Right atrium auricular region (tissue), 2 donors: ENCODE measurements around the gene SLC26A1. TPM values are rescaled to one million over a fixed set of nuclear protein-coding genes. Genes with fewer than 3 reads are reported as not detected.

Experiments used
- DNase-seq: peaks from one replicate; pipeline ENCODE4 v3.0.0-alpha.2; 2019; ENCODE audit warnings: low spot score
- H3K27ac ChIP-seq, 2 donors: fragments of 200-600 bp; sonication (generic); 1 replicate in 1 of 2; 2 replicates in 1 of 2; pipeline ENCODE4 v1.5.1; 2016 to 2019
- H3K27me3 ChIP-seq, 2 donors: fragments of 200-600 bp; sonication (generic); one replicate each; pipeline versions ENCODE4 v1.5.1 to v1.6.0; 2017 to 2019
- H3K36me3 ChIP-seq: fragments of 200-600 bp; sonication (generic); one replicate; pipeline ENCODE4 v1.5.1; 2016
- H3K4me1 ChIP-seq, 2 donors: fragments of 200-600 bp; sonication (generic); one replicate each; pipeline versions ENCODE4 v1.5.1 to v1.6.0; 2017 to 2019
- H3K4me3 ChIP-seq, 2 donors: fragments of 200-600 bp; sonication (generic); 1 replicate in 1 of 2; 2 replicates in 1 of 2; pipeline ENCODE4 v1.5.1; 2017 to 2019; ENCODE audit warnings: mild to moderate bottlenecking in 1 of 2, moderate library complexity in 1 of 2
- H3K9me3 ChIP-seq, 2 donors: fragments of 200-600 bp; sonication (generic); one replicate each; pipeline ENCODE4 v1.5.1; 2019
- CTCF ChIP-seq, 2 donors: fragments of 200-600 bp; sonication (generic); IDR thresholded peaks; one replicate each; pipeline ENCODE4 v1.5.1; 2019; ENCODE audit warnings: antibody characterized with exemption in 2 of 2
- total RNA-seq, 2 donors: library from RNA; depleted of rRNA; stranded (reverse); fragments of >200 nt; gene quantifications; one replicate each; pipeline ENCODE4 v1.1.0, GENCODE V29; 2016

The SLC26A1 gene
- total RNA-seq, 2 donors from 2014 or later: not detected

DNA sequence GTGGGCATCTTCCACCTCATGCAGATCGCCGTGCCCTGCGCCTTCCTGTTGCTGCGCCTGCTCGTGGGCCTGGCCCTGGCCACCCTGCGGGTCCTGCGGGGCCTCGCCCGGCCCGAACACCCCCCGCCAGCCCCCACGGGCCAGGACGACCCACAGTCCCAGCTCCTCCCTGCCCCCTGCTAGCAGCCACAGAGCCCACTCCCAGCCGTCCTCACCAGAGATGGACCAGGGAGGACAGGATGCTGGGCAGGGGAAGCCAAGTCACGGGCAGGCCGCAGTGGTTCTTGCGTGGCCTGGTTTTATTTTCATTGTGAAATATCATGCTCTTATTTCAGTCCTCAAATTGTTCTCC lies 34.9 kb downstream of the SLC26A1 start:
- TF ChIP-seq CTCF (IDR thresholded peaks at IDR 0.05): no peak
- Histone ChIP-seq H3K9me3 (no peaks in the 10 kb centered on the region), H3K27ac (no peak overlapping the region), H3K4me3 (no peak overlapping the region), H3K4me1 (no peaks in the 10 kb centered on the region), H3K27me3 (no peaks in the 10 kb centered on the region), H3K36me3 (peaks cover 9% of the 10 kb centered on the region)
- DNase-seq: no peak

DNA sequence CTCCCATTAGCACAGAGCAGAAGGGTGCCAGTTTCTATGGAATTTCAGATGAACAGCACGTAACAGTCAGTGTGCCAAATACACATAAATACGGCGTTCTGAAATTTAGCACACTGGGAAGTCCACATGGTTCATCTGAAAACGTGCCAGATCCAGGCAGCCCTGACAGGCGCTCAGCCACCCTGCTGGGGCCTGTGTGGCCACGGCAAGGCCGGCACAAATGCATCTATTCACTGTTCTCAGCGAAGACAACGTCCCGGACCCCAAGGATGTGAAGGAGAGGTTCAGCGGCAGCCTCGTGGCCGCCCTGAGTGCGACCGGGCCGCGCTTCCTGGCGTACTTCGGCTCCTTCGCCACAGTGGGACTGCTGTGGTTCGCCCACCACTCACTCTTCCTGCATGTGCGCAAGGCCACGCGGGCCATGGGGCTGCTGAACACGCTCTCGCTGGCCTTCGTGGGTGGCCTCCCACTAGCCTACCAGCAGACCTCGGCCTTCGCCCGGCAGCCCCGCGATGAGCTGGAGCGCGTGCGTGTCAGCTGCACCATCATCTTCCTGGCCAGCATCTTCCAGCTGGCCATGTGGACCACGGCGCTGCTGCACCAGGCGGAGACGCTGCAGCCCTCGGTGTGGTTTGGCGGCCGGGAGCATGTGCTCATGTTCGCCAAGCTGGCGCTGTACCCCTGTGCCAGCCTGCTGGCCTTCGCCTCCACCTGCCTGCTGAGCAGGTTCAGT lies 35.5 kb downstream of the SLC26A1 start:
- Histone ChIP-seq H3K27me3 (no peaks in the 10 kb centered on the region), H3K36me3 (peaks cover 8% of the 10 kb centered on the region)
- no peak for TF ChIP-seq CTCF (IDR thresholded peaks at IDR 0.05)

GRCh38 chr4:957231-957580 lies 36.0 kb downstream of the SLC26A1 start:
- no peaks in the 10 kb centered on the region for H3K27me3 ChIP-seq
- DNase-seq: no peak
- no peaks in the 10 kb centered on the region for H3K4me1 ChIP-seq
- H3K4me3 ChIP-seq: no peak overlapping the region
- peaks cover 3% of the 10 kb centered on the region for H3K36me3 ChIP-seq
- no peaks in the 10 kb centered on the region for H3K9me3 ChIP-seq
- TF ChIP-seq CTCF (IDR thresholded peaks at IDR 0.05): no peak
- no peak overlapping the region for H3K27ac ChIP-seq

More for the DNA sequence above, 35.5 kb downstream of the SLC26A1 start:
- Histone ChIP-seq H3K9me3 (no peaks in the 10 kb centered on the region), H3K27ac (no peak overlapping the region), H3K4me3 (no peak overlapping the region), H3K4me1 (no peaks in the 10 kb centered on the region)
- no peak for DNase-seq

GRCh38 chr4:956531-957230 lies 36.5 kb downstream of the SLC26A1 start:
- no peak overlapping the region for H3K4me3 ChIP-seq
- H3K27ac ChIP-seq: no peak overlapping the region
- no peaks in the 10 kb centered on the region for H3K4me1 ChIP-seq
- DNase-seq: no peak
- peaks cover 2% of the 10 kb centered on the region for H3K36me3 ChIP-seq
- H3K27me3 ChIP-seq: no peaks in the 10 kb centered on the region
- TF ChIP-seq CTCF (IDR thresholded peaks at IDR 0.05): no peak
- H3K9me3 ChIP-seq: no peaks in the 10 kb centered on the region

- TF ChIP-seq CTCF (IDR thresholded peaks at IDR 0.05): no peak
- H3K4me1 ChIP-seq: no peaks in the 10 kb centered on the region
- H3K4me3 ChIP-seq: no peak overlapping the region
- no peaks in the 10 kb centered on the region for H3K9me3 ChIP-seq
- H3K27me3 ChIP-seq: no peaks in the 10 kb centered on the region
- DNase-seq: no peak
- H3K27ac ChIP-seq: no peak overlapping the region
- H3K36me3 ChIP-seq: peaks cover 8% of the 10 kb centered on the region
These were observed 37.2 kb downstream of the SLC26A1 start for GRCh38 chr4:955931-956381.
